PC-3 (cell line): Measurements from ENCODE around the gene ZNF835. TPM values are rescaled to one million over a fixed set of nuclear protein-coding genes. Genes with fewer than 3 reads are reported as not detected.

Experiments used
- ATAC-seq: fragments of 200-7000 bp; cut with Tn5 transposase; 2 replicates; pipeline ENCODE4 v1.9.1; 2020; ENCODE audit warnings: mild to moderate bottlenecking, moderate library complexity
- BruUV-seq: library from RNA; stranded (reverse); fragments of 400-500 nt; replicated peaks from 2 replicates; lab custom pipeline; 2021; lab: Mats Ljungman, UMichigan
- CTCF ChIA-PET: fragments of 300-600 bp; sonication (Branson Sonifier 250); formaldehyde crosslinking; loops from one replicate; lab custom pipeline; 2022; ENCODE audit warnings: antibody characterized with exemption; lab: Charles Lee
- POLR2A ChIA-PET: fragments of 300-600 bp; sonication (Branson Sonifier 250); formaldehyde crosslinking; loops from one replicate; lab custom pipeline; 2022; ENCODE audit warnings: antibody characterized with exemption; ENCODE audit not compliant: unreplicated experiment; lab: Charles Lee
- DNase-seq: peaks from one replicate; pipeline ENCODE4 v3.0.0-alpha.2; 2015
- H2AFZ ChIP-seq: fragments of 300-600 bp; sonication (generic); 2 replicates; pipeline ENCODE4 v1.6.0; 2016; ENCODE audit warnings: antibody characterized with exemption, low read length
- H3F3A ChIP-seq: fragments of 300-600 bp; sonication (generic); one replicate; pipeline ENCODE4 v1.6.0; 2017; ENCODE audit warnings: antibody characterized with exemption, low read length, control low read depth, mild to moderate bottlenecking; ENCODE audit not compliant: unreplicated experiment
- H3K27ac ChIP-seq: fragments of 300-600 bp; sonication (generic); 2 replicates; pipeline ENCODE4 v1.5.1; 2016; ENCODE audit warnings: mild to moderate bottlenecking, low read length
- H3K27me3 ChIP-seq: fragments of 300-600 bp; sonication (generic); 2 replicates; pipeline ENCODE4 v1.6.1; 2016; ENCODE audit warnings: low read length, mixed read lengths
- H3K36me3 ChIP-seq: fragments of 300-600 bp; sonication (generic); 2 replicates; pipeline ENCODE4 v1.6.1; 2016; ENCODE audit warnings: low read depth, mixed run types, low read length, mixed read lengths
- H3K4me1 ChIP-seq: fragments of 300-600 bp; sonication (generic); 2 replicates; pipeline ENCODE4 v1.5.1; 2016; ENCODE audit warnings: low read length; ENCODE audit not compliant: insufficient read depth
- H3K4me2 ChIP-seq: fragments of 300-600 bp; sonication (generic); 2 replicates; pipeline ENCODE4 v1.6.0; 2016; ENCODE audit warnings: low read length
- H3K4me3 ChIP-seq: fragments of 300-600 bp; sonication (generic); 2 replicates; pipeline ENCODE4 v1.5.1; 2016; ENCODE audit warnings: mild to moderate bottlenecking, low read length, mixed read lengths
- H3K79me2 ChIP-seq: fragments of 300-600 bp; sonication (generic); 2 replicates; pipeline ENCODE4 v1.6.1; 2017; ENCODE audit warnings: low read length, mixed read lengths
- H3K9ac ChIP-seq: fragments of 300-600 bp; sonication (generic); 2 replicates; pipeline ENCODE4 v1.6.0; 2016; ENCODE audit warnings: mild to moderate bottlenecking, low read length
- H3K9me2 ChIP-seq: fragments of 300-600 bp; sonication (generic); replicated peaks from 2 replicates; pipeline ENCODE4 v1.6.1; 2016; ENCODE audit warnings: mixed run types, low read length, mixed read lengths
- H3K9me3 ChIP-seq: fragments of 300-600 bp; sonication (generic); 2 replicates; pipeline ENCODE4 v1.6.1; 2016; ENCODE audit warnings: low read length, mixed read lengths
- H4K20me1 ChIP-seq: fragments of 300-600 bp; sonication (generic); 2 replicates; pipeline ENCODE4 v1.6.1; 2016; ENCODE audit warnings: low read length, mixed read lengths
- EZH2 ChIP-seq: fragments of 300-600 bp; sonication (generic); IDR thresholded peaks from one replicate; pipeline ENCODE4 v1.6.1; 2017; ENCODE audit warnings: antibody characterized with exemption, mild to moderate bottlenecking, low read length; ENCODE audit not compliant: unreplicated experiment
- EZH2phosphoT487 ChIP-seq: fragments of 300-600 bp; sonication (generic); IDR thresholded peaks from 2 replicates; pipeline ENCODE4 v1.6.1; 2018; ENCODE audit warnings: mild to moderate bottlenecking, antibody characterized with exemption, low read length, borderline replicate concordance
- intact Hi-C: fragments of 100-400 bp; cut with micrococcal nuclease; formaldehyde crosslinking; loops from 2 replicates; pipeline ENCODE4 v1.9.0; 2023
- total RNA-seq: library from RNA; depleted of rRNA; stranded (reverse); fragments of >200 nt; gene quantifications from 2 replicates; pipeline ENCODE4 v1.2.3, GENCODE V29; 2014
- TF ChIP-seq, protein P1 (sequence below): fragments of 300-600 bp; sonication (generic); conservative IDR thresholded peaks from 2 replicates; pipeline ENCODE4 v1.5.1; 2017; ENCODE audit warnings: antibody characterized with exemption, low read depth, mild to moderate bottlenecking, low read length

ZNF835 gene
- total RNA-seq, 1 experiment from 2014 or later = not detected

DNA sequence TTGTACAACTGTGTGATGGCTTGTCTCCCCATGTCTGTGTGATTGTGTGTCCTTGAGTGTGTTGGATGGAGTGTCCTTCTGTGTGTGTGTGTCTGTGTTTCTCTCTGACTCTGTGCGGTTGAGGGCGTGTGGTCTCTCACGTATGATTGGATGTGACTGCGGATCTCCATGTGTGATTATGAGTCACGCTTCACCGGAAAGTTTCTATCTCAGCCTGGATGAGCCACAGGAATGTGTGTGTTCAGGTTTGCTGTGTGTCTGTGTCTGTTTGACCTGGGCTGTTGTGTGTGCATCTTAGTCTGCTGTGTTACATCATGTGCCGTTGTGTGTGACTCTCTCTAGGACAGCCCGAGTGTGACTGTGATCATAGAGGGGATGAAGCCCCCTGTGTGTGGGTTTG is 15.5 kb upstream of the ZNF835 start:
- no peaks in the 10 kb centered on the region for H3K4me1 ChIP-seq
- DNase-seq (peak; percentile 4), ATAC-seq (no peak)
- H3K4me3 ChIP-seq = no peak overlapping the region
- H3K9ac ChIP-seq = no peak overlapping the region
- ChIA-PET CTCF (no interaction called here), POLR2A (no interaction called here)
- no peaks in the 10 kb centered on the region for H3K9me2 ChIP-seq
- TF ChIP-seq, protein P1, sequence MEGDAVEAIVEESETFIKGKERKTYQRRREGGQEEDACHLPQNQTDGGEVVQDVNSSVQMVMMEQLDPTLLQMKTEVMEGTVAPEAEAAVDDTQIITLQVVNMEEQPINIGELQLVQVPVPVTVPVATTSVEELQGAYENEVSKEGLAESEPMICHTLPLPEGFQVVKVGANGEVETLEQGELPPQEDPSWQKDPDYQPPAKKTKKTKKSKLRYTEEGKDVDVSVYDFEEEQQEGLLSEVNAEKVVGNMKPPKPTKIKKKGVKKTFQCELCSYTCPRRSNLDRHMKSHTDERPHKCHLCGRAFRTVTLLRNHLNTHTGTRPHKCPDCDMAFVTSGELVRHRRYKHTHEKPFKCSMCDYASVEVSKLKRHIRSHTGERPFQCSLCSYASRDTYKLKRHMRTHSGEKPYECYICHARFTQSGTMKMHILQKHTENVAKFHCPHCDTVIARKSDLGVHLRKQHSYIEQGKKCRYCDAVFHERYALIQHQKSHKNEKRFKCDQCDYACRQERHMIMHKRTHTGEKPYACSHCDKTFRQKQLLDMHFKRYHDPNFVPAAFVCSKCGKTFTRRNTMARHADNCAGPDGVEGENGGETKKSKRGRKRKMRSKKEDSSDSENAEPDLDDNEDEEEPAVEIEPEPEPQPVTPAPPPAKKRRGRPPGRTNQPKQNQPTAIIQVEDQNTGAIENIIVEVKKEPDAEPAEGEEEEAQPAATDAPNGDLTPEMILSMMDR = no peak
- TF ChIP-seq EZH2 (no peak), EZH2phosphoT487 (no peak)
- H3K79me2 ChIP-seq = no peaks in the 10 kb centered on the region
- no peaks in the 10 kb centered on the region for H3K27me3 ChIP-seq
- intact Hi-C loops = no loop called here
- no peak overlapping the region for H3K27ac ChIP-seq
- no peaks in the 10 kb centered on the region for H3K36me3 ChIP-seq
- H4K20me1 ChIP-seq = no peaks in the 10 kb centered on the region
- no peak overlapping the region for H3K4me2 ChIP-seq
- peaks cover 27% of the 10 kb centered on the region for H3K9me3 ChIP-seq
- no peaks in the 10 kb centered on the region for H3F3A ChIP-seq
- no peak overlapping the region for H2AFZ ChIP-seq
- no TSS peak for BruUV-seq

DNA sequence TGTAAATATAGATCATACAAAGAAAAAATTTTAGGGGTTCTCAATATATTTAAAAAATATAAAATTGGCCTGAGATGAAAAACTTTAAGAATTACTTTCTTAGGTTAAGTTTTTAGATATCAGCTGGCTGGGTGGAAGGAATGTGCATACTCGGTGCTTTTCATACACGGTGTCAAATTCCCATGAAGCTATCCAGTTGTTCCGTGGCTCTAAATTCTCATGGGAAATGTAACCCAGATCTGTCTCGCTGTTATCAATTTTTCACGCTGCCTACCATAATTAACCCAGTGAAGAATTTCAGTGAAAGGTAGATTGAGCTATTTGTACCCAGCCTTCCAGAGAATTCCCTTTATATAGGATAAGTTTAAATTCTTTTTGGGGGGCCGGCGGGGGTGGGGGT is 11.6 kb upstream of the ZNF835 start:
- TF ChIP-seq EZH2 = no peak
- TF ChIP-seq, protein P1 = no peak
- no peak for TF ChIP-seq EZH2phosphoT487
- Histone ChIP-seq H4K20me1 (no peaks in the 10 kb centered on the region), H3K9me3 (0 out of 2 replicates have a peak, but pooled peaks cover 25% of the 10 kb centered on the region), H3K36me3 (no peaks in the 10 kb centered on the region), H3F3A (no peaks in the 10 kb centered on the region), H3K4me2 (no peak overlapping the region), H2AFZ (no peak overlapping the region), H3K4me3 (no peak overlapping the region), H3K27me3 (no peaks in the 10 kb centered on the region), H3K27ac (no peak overlapping the region), H3K9ac (no peak overlapping the region), H3K79me2 (no peaks in the 10 kb centered on the region), H3K9me2 (no peaks in the 10 kb centered on the region), H3K4me1 (no peaks in the 10 kb centered on the region)
- intact Hi-C loops = no loop called here
- ATAC-seq (no peak), DNase-seq (no peak)
- CTCF ChIA-PET = no interaction called here
- POLR2A ChIA-PET = no interaction called here
- BruUV-seq = no TSS peak

DNA sequence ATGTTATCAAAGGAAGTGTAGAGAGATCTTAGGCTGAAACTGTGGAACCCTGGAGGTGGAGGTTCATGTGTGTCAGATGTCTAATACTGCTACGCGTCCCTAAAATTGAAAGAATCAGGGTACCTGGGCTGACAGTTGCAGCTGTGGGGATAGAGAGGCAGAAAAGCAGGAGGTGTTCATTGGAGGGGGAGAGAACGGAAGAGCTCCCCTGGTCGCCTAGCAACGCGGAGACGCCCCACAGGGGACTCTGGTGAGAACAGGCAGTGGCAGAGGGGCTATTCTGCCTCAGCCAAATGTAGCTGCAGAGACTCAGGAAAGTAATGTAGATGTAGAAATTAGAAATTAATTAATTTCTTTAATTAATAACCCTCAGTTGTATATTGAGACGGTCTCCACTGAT is 10.1 kb upstream of the ZNF835 start:
- H3K9ac ChIP-seq = no peak overlapping the region
- ChIA-PET CTCF (no interaction called here), POLR2A (no interaction called here)
- no peak overlapping the region for H2AFZ ChIP-seq
- no peaks in the 10 kb centered on the region for H3F3A ChIP-seq
- ATAC-seq (no peak), DNase-seq (no peak)
- intact Hi-C loops = no loop called here
- no peaks in the 10 kb centered on the region for H3K27me3 ChIP-seq
- H3K4me3 ChIP-seq = no peak overlapping the region
- no peaks in the 10 kb centered on the region for H3K4me1 ChIP-seq
- H3K9me3 ChIP-seq = 0 out of 2 replicates have a peak, but pooled peaks cover 32% of the 10 kb centered on the region
- H3K79me2 ChIP-seq = no peaks in the 10 kb centered on the region
- BruUV-seq = no TSS peak
- H3K36me3 ChIP-seq = no peaks in the 10 kb centered on the region
- H3K9me2 ChIP-seq = no peaks in the 10 kb centered on the region
- no peaks in the 10 kb centered on the region for H4K20me1 ChIP-seq
- no peak overlapping the region for H3K27ac ChIP-seq
- H3K4me2 ChIP-seq = no peak overlapping the region
- TF ChIP-seq, protein P1 = no peak
- TF ChIP-seq EZH2 (no peak), EZH2phosphoT487 (no peak)
